ENCODE measurements around the gene CD14.
"Not testable (repeated sequence)": the region's sequence is repeated elsewhere in the genome, so short reads cannot be mapped to it uniquely, and the experiment has no call there.

Gene CD14

GRCh38 chr5:140611020-140611521 is 21.9 kb downstream of the CD14 start:
- WGBS (ENCODE audit: insufficient coverage) = no CpG with 5 or more reads among the region's 2 CpGs
- Histone ChIP-seq H3K36me3 (ENCODE audit: control insufficient read depth in 4 of 4, insufficient read depth in 4 of 4, low read length in 3 of 4) (no peaks in the 10 kb centered on the region), H3K9me3 (ENCODE audit: control extremely low read depth in 1 of 5, control insufficient read depth in 4 of 5, insufficient read depth in 2 of 5, low read depth in 1 of 5, low read length in 4 of 5) (peaks cover 0 to 2% (median 0%) of the 10 kb centered on the region in 5 experiments), H3K27me3 (replicated peaks in 2 of 5; ENCODE audit: control insufficient read depth in 4 of 5, insufficient read depth in 5 of 5, low read length in 4 of 5) (peaks cover 0 to 17% (median 2%) of the 10 kb centered on the region in 5 experiments), H3K27ac (ENCODE audit: insufficient read depth in 1 of 2, low read depth in 1 of 2, low read length in 2 of 2, poor library complexity in 1 of 2, severe bottlenecking in 2 of 2) (no peak overlapping the region), H3K4me1 (ENCODE audit: control extremely low read depth in 1 of 4, control insufficient read depth in 4 of 4, insufficient read depth in 4 of 4, low read length in 3 of 4) (peaks cover 12 to 38% (median 28%) of the 10 kb centered on the region in 4 experiments), H3K4me3 (ENCODE audit: control insufficient read depth in 1 of 7, extremely low read depth in 1 of 7, insufficient read depth in 4 of 7, low read depth in 2 of 7, low read length in 6 of 7) (peak overlapping the region in 1 of 7 experiments; percentile 30)
- ChIA-PET POLR2A (interaction anchor here (0.8 kb wide), 1 partner anchor 15 kb away, joined by 4 read pairs; no protein-coding TSS in a partner anchor), CTCF (interaction anchor here (0.7 to 2.2 kb wide), 3 partner anchors 35 to 63 kb away, joined by 3 to 6 read pairs (median 5); partner anchors contain the start of gene EIF4EBP3)
- DNase-seq = peak; percentile 50 to 74 (median 55)

DNA sequence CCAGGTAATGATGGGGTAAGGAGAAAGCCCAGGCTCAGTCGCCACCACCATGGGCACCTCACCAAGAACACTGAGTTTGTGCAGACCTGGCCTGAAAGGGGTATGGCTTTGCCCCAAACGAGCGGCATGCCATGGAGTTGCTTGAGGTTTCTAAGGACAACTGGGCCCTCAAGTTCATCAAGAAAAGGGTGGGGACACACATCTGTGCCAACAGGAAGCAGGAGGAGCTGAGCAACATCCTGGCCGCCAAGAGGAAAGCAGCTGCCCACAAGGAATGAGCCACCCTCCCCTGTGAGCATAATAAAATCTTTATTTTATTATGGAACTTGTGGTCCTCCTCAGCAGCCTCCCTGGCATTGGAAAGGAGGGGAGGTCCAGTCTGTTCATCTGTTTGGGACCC is 23.8 kb downstream of the CD14 start:
- WGBS (ENCODE audit: insufficient coverage) = 80% methylated on average over 1 of the region's 4 CpGs
- ChIA-PET POLR2A (no interaction called here), CTCF (interaction anchor here (1.0 to 2.5 kb wide), 7 partner anchors 9 to 38 kb away, joined by 3 to 6 read pairs (median 4); no protein-coding TSS in a partner anchor)
- DNase-seq = peak in 2 of 3 donors; percentile 57 to 67
- peaks cover 0 to 2% (median 0%) of the 10 kb centered on the region in 5 experiments for H3K9me3 ChIP-seq (ENCODE audit: control extremely low read depth in 1 of 5, control insufficient read depth in 4 of 5, insufficient read depth in 2 of 5, low read depth in 1 of 5, low read length in 4 of 5)
- no peaks in the 10 kb centered on the region for H3K36me3 ChIP-seq (ENCODE audit: control insufficient read depth in 4 of 4, insufficient read depth in 4 of 4, low read length in 3 of 4)
- peaks cover 12 to 38% (median 28%) of the 10 kb centered on the region in 4 experiments for H3K4me1 ChIP-seq (ENCODE audit: control extremely low read depth in 1 of 4, control insufficient read depth in 4 of 4, insufficient read depth in 4 of 4, low read length in 3 of 4)
- peaks cover 0 to 8% (median 2%) of the 10 kb centered on the region in 5 experiments for H3K27me3 ChIP-seq (replicated peaks in 2 of 5; ENCODE audit: control insufficient read depth in 4 of 5, insufficient read depth in 5 of 5, low read length in 4 of 5)
- peak overlapping the region in 1 of 7 experiments; percentile 49 for H3K4me3 ChIP-seq (ENCODE audit: control insufficient read depth in 1 of 7, extremely low read depth in 1 of 7, insufficient read depth in 4 of 7, low read depth in 2 of 7, low read length in 6 of 7)
- no peak overlapping the region for H3K27ac ChIP-seq (ENCODE audit: insufficient read depth in 1 of 2, low read depth in 1 of 2, low read length in 2 of 2, poor library complexity in 1 of 2, severe bottlenecking in 2 of 2)

GRCh38 chr5:140608722-140609121 is 24.3 kb downstream of the CD14 start:
- no peak overlapping the region for H3K27ac ChIP-seq (ENCODE audit: insufficient read depth in 1 of 2, low read depth in 1 of 2, low read length in 2 of 2, poor library complexity in 1 of 2, severe bottlenecking in 2 of 2)
- H3K36me3 ChIP-seq (ENCODE audit: control insufficient read depth in 4 of 4, insufficient read depth in 4 of 4, low read length in 3 of 4) = no peaks in the 10 kb centered on the region
- ChIA-PET CTCF (interaction anchor here (1.0 to 2.5 kb wide), 7 partner anchors 9 to 37 kb away, joined by 3 to 6 read pairs (median 4); no protein-coding TSS in a partner anchor), POLR2A (no interaction called here)
- peaks cover 0 to 8% (median 2%) of the 10 kb centered on the region in 5 experiments for H3K27me3 ChIP-seq (replicated peaks in 2 of 5; ENCODE audit: control insufficient read depth in 4 of 5, insufficient read depth in 5 of 5, low read length in 4 of 5)
- H3K4me1 ChIP-seq (ENCODE audit: control extremely low read depth in 1 of 4, control insufficient read depth in 4 of 4, insufficient read depth in 4 of 4, low read length in 3 of 4) = peaks cover 12 to 38% (median 28%) of the 10 kb centered on the region in 4 experiments
- DNase-seq = no peak
- peak overlapping the region in 1 of 7 experiments; percentile 49 for H3K4me3 ChIP-seq (ENCODE audit: control insufficient read depth in 1 of 7, extremely low read depth in 1 of 7, insufficient read depth in 4 of 7, low read depth in 2 of 7, low read length in 6 of 7)
- H3K9me3 ChIP-seq (ENCODE audit: control extremely low read depth in 1 of 5, control insufficient read depth in 4 of 5, insufficient read depth in 2 of 5, low read depth in 1 of 5, low read length in 4 of 5) = peaks cover 0 to 2% (median 0%) of the 10 kb centered on the region in 5 experiments

- DNase-seq = no peak
Measured at GRCh38 chr5:140607031-140607430, 25.9 kb downstream of the CD14 start.

DNA sequence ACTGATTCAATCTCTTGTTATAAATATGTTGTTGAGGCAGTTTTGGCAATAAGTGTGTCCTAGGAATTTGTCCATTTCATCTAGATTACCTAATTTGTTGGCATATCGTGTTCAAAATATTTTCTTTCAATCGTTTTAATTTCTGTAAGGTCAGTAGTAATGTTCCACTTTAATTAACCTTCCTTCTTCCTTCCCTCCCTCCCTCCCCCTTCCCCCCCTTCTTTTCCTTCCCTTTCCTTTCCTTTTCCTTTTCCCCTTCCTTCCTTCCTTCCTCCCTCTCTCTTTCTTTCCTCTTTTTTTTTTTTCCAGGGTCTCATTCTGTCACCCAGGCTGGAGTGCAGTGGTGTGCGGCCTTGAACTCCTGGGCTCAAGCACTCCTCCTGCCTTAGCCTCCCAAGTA is 27.1 kb downstream of the CD14 start:
- CTCF ChIA-PET = interaction anchor here (0.6 kb wide), 1 partner anchor 29 kb away, joined by 3 read pairs; no protein-coding TSS in a partner anchor
- DNase-seq = no peak
- 100% methylated on average over 2 of the region's 3 CpGs for WGBS (ENCODE audit: insufficient coverage)

More at GRCh38 chr5:140607031-140607430, 25.9 kb downstream of the CD14 start:
- ChIA-PET CTCF (interaction anchor here (1.0 kb wide), 1 partner anchor 30 kb away, joined by 3 read pairs; no protein-coding TSS in a partner anchor), POLR2A (no interaction called here)
- H3K27me3 ChIP-seq (replicated peaks in 2 of 5; ENCODE audit: control insufficient read depth in 4 of 5, insufficient read depth in 5 of 5, low read length in 4 of 5) = peaks cover 0 to 8% (median 2%) of the 10 kb centered on the region in 5 experiments
- no peak overlapping the region for H3K27ac ChIP-seq (ENCODE audit: insufficient read depth in 1 of 2, low read depth in 1 of 2, low read length in 2 of 2, poor library complexity in 1 of 2, severe bottlenecking in 2 of 2)
- peaks cover 5 to 29% (median 18%) of the 10 kb centered on the region in 4 experiments for H3K4me1 ChIP-seq (ENCODE audit: control extremely low read depth in 1 of 4, control insufficient read depth in 4 of 4, insufficient read depth in 4 of 4, low read length in 3 of 4)
- H3K36me3 ChIP-seq (ENCODE audit: control insufficient read depth in 4 of 4, insufficient read depth in 4 of 4, low read length in 3 of 4) = no peaks in the 10 kb centered on the region
- H3K9me3 ChIP-seq (ENCODE audit: control extremely low read depth in 1 of 5, control insufficient read depth in 4 of 5, insufficient read depth in 2 of 5, low read depth in 1 of 5, low read length in 4 of 5) = peaks cover 0 to 2% (median 0%) of the 10 kb centered on the region in 5 experiments
- no CpG with 5 or more reads among the region's 2 CpGs for WGBS (ENCODE audit: insufficient coverage)
- no peak overlapping the region for H3K4me3 ChIP-seq (ENCODE audit: control insufficient read depth in 1 of 7, extremely low read depth in 1 of 7, insufficient read depth in 4 of 7, low read depth in 2 of 7, low read length in 6 of 7)

GRCh38 chr5:140603734-140604133 is 29.2 kb downstream of the CD14 start:
- no peak overlapping the region for H3K27ac ChIP-seq (ENCODE audit: insufficient read depth in 1 of 2, low read depth in 1 of 2, low read length in 2 of 2, poor library complexity in 1 of 2, severe bottlenecking in 2 of 2)
- WGBS (ENCODE audit: insufficient coverage) = no CpG with 5 or more reads among the region's 2 CpGs
- CTCF ChIA-PET = no interaction called here

More for the DNA sequence above, 27.1 kb downstream of the CD14 start:
- peaks cover 5 to 18% (median 8%) of the 10 kb centered on the region in 4 experiments for H3K4me1 ChIP-seq (ENCODE audit: control extremely low read depth in 1 of 4, control insufficient read depth in 4 of 4, insufficient read depth in 4 of 4, low read length in 3 of 4)
- no peak overlapping the region for H3K27ac ChIP-seq (ENCODE audit: insufficient read depth in 1 of 2, low read depth in 1 of 2, low read length in 2 of 2, poor library complexity in 1 of 2, severe bottlenecking in 2 of 2)
- no peak overlapping the region for H3K4me3 ChIP-seq (ENCODE audit: control insufficient read depth in 1 of 7, extremely low read depth in 1 of 7, insufficient read depth in 4 of 7, low read depth in 2 of 7, low read length in 6 of 7)
- H3K9me3 ChIP-seq (ENCODE audit: control extremely low read depth in 1 of 5, control insufficient read depth in 4 of 5, insufficient read depth in 2 of 5, low read depth in 1 of 5, low read length in 4 of 5) = no peaks in the 10 kb centered on the region
- peaks cover 0 to 8% (median 2%) of the 10 kb centered on the region in 5 experiments for H3K27me3 ChIP-seq (replicated peaks in 2 of 5; ENCODE audit: control insufficient read depth in 4 of 5, insufficient read depth in 5 of 5, low read length in 4 of 5)
- no peaks in the 10 kb centered on the region for H3K36me3 ChIP-seq (ENCODE audit: control insufficient read depth in 4 of 4, insufficient read depth in 4 of 4, low read length in 3 of 4)
- POLR2A ChIA-PET = no interaction called here

GRCh38 chr5:140603446-140603698 is 29.6 kb downstream of the CD14 start:
- H3K27ac ChIP-seq (ENCODE audit: insufficient read depth in 1 of 2, low read depth in 1 of 2, low read length in 2 of 2, poor library complexity in 1 of 2, severe bottlenecking in 2 of 2); H3K4me3 ChIP-seq (ENCODE audit: control insufficient read depth in 1 of 7, extremely low read depth in 1 of 7, insufficient read depth in 4 of 7, low read depth in 2 of 7, low read length in 6 of 7); POLR2A ChIA-PET; DNase-seq; H3K4me1 ChIP-seq (ENCODE audit: control extremely low read depth in 1 of 4, control insufficient read depth in 4 of 4, insufficient read depth in 4 of 4, low read length in 3 of 4); H3K36me3 ChIP-seq (ENCODE audit: control insufficient read depth in 4 of 4, insufficient read depth in 4 of 4, low read length in 3 of 4); H3K27me3 ChIP-seq (replicated peaks in 2 of 5; ENCODE audit: control insufficient read depth in 4 of 5, insufficient read depth in 5 of 5, low read length in 4 of 5); H3K9me3 ChIP-seq (ENCODE audit: control extremely low read depth in 1 of 5, control insufficient read depth in 4 of 5, insufficient read depth in 2 of 5, low read depth in 1 of 5, low read length in 4 of 5); CTCF ChIA-PET: not testable (repeated sequence)
- WGBS (ENCODE audit: insufficient coverage) = 100% methylated on average over 3 of the region's 4 CpGs

More at GRCh38 chr5:140603734-140604133, 29.2 kb downstream of the CD14 start:
- DNase-seq = no peak
- Histone ChIP-seq H3K4me3 (ENCODE audit: control insufficient read depth in 1 of 7, extremely low read depth in 1 of 7, insufficient read depth in 4 of 7, low read depth in 2 of 7, low read length in 6 of 7) (no peak overlapping the region), H3K27me3 (replicated peaks in 2 of 5; ENCODE audit: control insufficient read depth in 4 of 5, insufficient read depth in 5 of 5, low read length in 4 of 5) (peaks cover 0 to 3% (median 0%) of the 10 kb centered on the region in 5 experiments), H3K9me3 (ENCODE audit: control extremely low read depth in 1 of 5, control insufficient read depth in 4 of 5, insufficient read depth in 2 of 5, low read depth in 1 of 5, low read length in 4 of 5) (no peaks in the 10 kb centered on the region), H3K36me3 (ENCODE audit: control insufficient read depth in 4 of 4, insufficient read depth in 4 of 4, low read length in 3 of 4) (no peaks in the 10 kb centered on the region), H3K4me1 (ENCODE audit: control extremely low read depth in 1 of 4, control insufficient read depth in 4 of 4, insufficient read depth in 4 of 4, low read length in 3 of 4) (no peaks in the 10 kb centered on the region)
- POLR2A ChIA-PET = no interaction called here
